Lung (tissue), 12 donors: ENCODE results near the gene FAT3. TPM values are rescaled to one million over a fixed set of nuclear protein-coding genes. Genes with fewer than 3 reads are reported as not detected.

Experiments
- ATAC-seq: fragments of 200-7000 bp; cut with Tn5 transposase; one replicate; pipeline ENCODE4 v1.9.1; 2020; ENCODE audit warnings: moderate number of reproducible peaks; ENCODE audit not compliant: insufficient read depth, low FRiP score
- DNase-seq, 3 donors: peaks; one replicate each; pipeline ENCODE4 v3.0.0-alpha.2; 2013 to 2017
- H3K27ac ChIP-seq, 2 donors: one replicate each; pipeline ENCODE4 v1.5.1; 2013; ENCODE audit warnings: mild to moderate bottlenecking in 2 of 2, moderate library complexity in 2 of 2, control low read depth in 1 of 2, inconsistent platforms in 1 of 2, low read depth in 1 of 2, low read length in 1 of 2
- H3K27me3 ChIP-seq, 3 donors: one replicate each; pipeline ENCODE4 v1.5.1; 2013; ENCODE audit warnings: low read length in 2 of 3; ENCODE audit not compliant: control insufficient read depth in 3 of 3, insufficient read depth in 3 of 3
- H3K36me3 ChIP-seq, 4 donors: one replicate each; pipeline ENCODE4 v1.5.1; 2013; ENCODE audit warnings: low read length in 4 of 4, mild to moderate bottlenecking in 1 of 4, moderate library complexity in 1 of 4; ENCODE audit not compliant: control insufficient read depth in 4 of 4, insufficient read depth in 4 of 4
- H3K4me1 ChIP-seq, 5 donors: one replicate each; pipeline ENCODE4 v1.5.1; 2013; ENCODE audit warnings: low read length in 5 of 5, mild to moderate bottlenecking in 2 of 5, moderate library complexity in 1 of 5; ENCODE audit not compliant: control insufficient read depth in 5 of 5, insufficient read depth in 5 of 5
- H3K4me3 ChIP-seq: one replicate; pipeline ENCODE4 v1.5.1; 2013; ENCODE audit warnings: mild to moderate bottlenecking, control low read depth, moderate library complexity
- H3K9ac ChIP-seq, 2 donors: one replicate each; pipeline ENCODE4 v1.5.1; 2013; ENCODE audit warnings: low read length in 2 of 2, control low read depth in 1 of 2; ENCODE audit not compliant: insufficient read depth in 1 of 2
- H3K9me3 ChIP-seq, 4 donors: one replicate each; pipeline ENCODE4 v1.5.1; 2013; ENCODE audit warnings: low read length in 3 of 4, mild to moderate bottlenecking in 1 of 4, moderate library complexity in 1 of 4; ENCODE audit not compliant: control insufficient read depth in 4 of 4, insufficient read depth in 3 of 4
- CTCF ChIP-seq: IDR thresholded peaks from 2 replicates; pipeline ENCODE4 v1.5.1; 2012; ENCODE audit warnings: mild to moderate bottlenecking; ENCODE audit errors: control extremely low read depth, extremely low read depth
- WGBS, 2 donors: extraction: QIAGEN DNeasy Blood & Tissue Kit; methylation state at CpG; one replicate each; pipeline ENCODE4 v1.1.7; 2013; 5-methylcytosine and 5-hydroxymethylcytosine counted together
- polyA plus RNA-seq, 2 donors: library from polyadenylated mRNA; stranded (reverse); fragments of 200-250 nt; gene quantifications; one replicate each; pipeline ENCODE4 v1.2.1, GENCODE V29; 2013
- total RNA-seq, 2 donors: library from RNA; depleted of rRNA in 1 of 2; stranded (reverse); fragments of >200 nt in 1 of 2; gene quantifications; one replicate each; pipeline ENCODE4 v1.2.1, GENCODE V29; 2014 to 2021
- donor health status: control.
- donor health status: control.
- donor health status: Bipolar disorder and iron deficiency.
- donor health status: healthy.
- donor health status: DM: yes; HTN: yes; CAD: no.

Gene FAT3
- total and polyA plus RNA-seq, 4 donors, result 0.22 to 108 (median 3.1) TPM

- H3K27me3 ChIP-seq, result no peaks in the 10 kb centered on the region
- peaks cover 0 to 4% (median 0%) of the 10 kb centered on the region in 5 donors for H3K4me1 ChIP-seq
- no peaks in the 10 kb centered on the region for H3K9me3 ChIP-seq
- no peaks in the 10 kb centered on the region for H3K36me3 ChIP-seq
- no peak for TF ChIP-seq CTCF
- H3K4me3 ChIP-seq, result no peak overlapping the region
- WGBS, 2 donors, result 84 to 88% methylated on average over 1 of the region's 1 CpG
- ATAC-seq (no peak), DNase-seq (no peak)
- no peak overlapping the region for H3K27ac ChIP-seq
- no peak overlapping the region for H3K9ac ChIP-seq
Measured at GRCh38 chr11:92198268-92198667, 26.4 kb upstream of the FAT3 start.

GRCh38 chr11:92199991-92200390 lies 24.6 kb upstream of the FAT3 start:
- no peak overlapping the region for H3K9ac ChIP-seq
- no peak overlapping the region for H3K27ac ChIP-seq
- H3K27me3 ChIP-seq, result no peaks in the 10 kb centered on the region
- no peak overlapping the region for H3K4me3 ChIP-seq
- WGBS, 2 donors, result 80 to 82% methylated on average over 3 of the region's 3 CpGs
- ATAC-seq, result no peak
- H3K9me3 ChIP-seq, result no peaks in the 10 kb centered on the region
- H3K4me1 ChIP-seq, result peaks cover 0 to 12% (median 0%) of the 10 kb centered on the region in 5 donors
- no peak for TF ChIP-seq CTCF
- H3K36me3 ChIP-seq, result no peaks in the 10 kb centered on the region
- no peak for DNase-seq

- TF ChIP-seq CTCF, result no peak
- Histone ChIP-seq H3K27ac (no peak overlapping the region), H3K4me1 (peaks cover 0 to 40% (median 0%) of the 10 kb centered on the region in 5 donors), H3K27me3 (no peaks in the 10 kb centered on the region), H3K4me3 (no peak overlapping the region), H3K9me3 (no peaks in the 10 kb centered on the region), H3K9ac (no peak overlapping the region), H3K36me3 (no peaks in the 10 kb centered on the region)
- peak; percentile 85 to 95 (median 94) for DNase-seq
- WGBS, 2 donors, result 34 to 51% methylated on average over 2 of the region's 2 CpGs
- ATAC-seq, result peak; percentile 53
Measured at GRCh38 chr11:92204731-92205130, 19.9 kb upstream of the FAT3 start.

GRCh38 chr11:92206441-92206840 lies 18.2 kb upstream of the FAT3 start:
- H3K27ac ChIP-seq, result no peak overlapping the region
- H3K9me3 ChIP-seq, result no peaks in the 10 kb centered on the region

More at GRCh38 chr11:92206441-92206840, 18.2 kb upstream of the FAT3 start:
- WGBS, 2 donors, result 87 to 90% methylated on average over 2 of the region's 2 CpGs
- H3K9ac ChIP-seq, result no peak overlapping the region
- H3K4me3 ChIP-seq, result no peak overlapping the region
- no peak for TF ChIP-seq CTCF
- DNase-seq, result no peak
- H3K27me3 ChIP-seq, result no peaks in the 10 kb centered on the region
- no peaks in the 10 kb centered on the region for H3K36me3 ChIP-seq
- H3K4me1 ChIP-seq, result peaks cover 0 to 40% (median 0%) of the 10 kb centered on the region in 5 donors
- no peak for ATAC-seq
